Activated CD4-positive, alpha-beta T cell treated with anti-CD3 and anti-CD28 coated beads, Interleukin-2, amount 50 U/mL, for 1 hour (primary cell): ENCODE results near the gene ZNF317.
"Not testable (repeated sequence)": the region's sequence is repeated elsewhere in the genome, so short reads cannot be mapped to it uniquely, and the experiment has no call there.

ENCODE experiments used
- DNase-seq: peaks from one replicate; pipeline ENCODE4 v3.0.0-alpha.2; 2020

The ZNF317 gene

DNA sequence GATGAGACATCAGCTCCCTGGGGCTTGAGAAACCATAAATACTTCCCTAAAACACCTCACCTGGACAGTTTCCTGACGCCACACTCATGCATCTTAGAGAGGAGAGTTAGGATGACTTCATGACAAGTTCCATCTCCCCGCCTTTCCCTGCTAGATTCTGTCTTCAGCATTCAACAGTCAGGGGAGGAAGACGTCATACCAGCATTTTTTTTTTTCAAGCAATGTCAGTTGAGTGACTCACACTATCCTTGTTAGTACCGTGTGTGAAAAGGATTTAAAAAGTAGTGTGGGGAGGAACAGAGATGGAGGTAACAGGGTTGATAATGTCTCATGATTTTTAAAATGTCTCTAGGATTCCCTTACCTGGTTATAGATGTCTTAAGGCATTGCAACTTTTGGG lies 38.7 kb downstream of the ZNF317 start, which contains the start of gene OR7D2:
OR7D2 (plus strand) TSS at position 79 of the 400 bp plus-strand sequence. CDS start 6,803 bp downstream, outside the sequence.
- DNase-seq = no peak

GRCh38 chr19:9183000-9183399 lies 42.8 kb downstream of the ZNF317 start:
- no peak for DNase-seq

DNA sequence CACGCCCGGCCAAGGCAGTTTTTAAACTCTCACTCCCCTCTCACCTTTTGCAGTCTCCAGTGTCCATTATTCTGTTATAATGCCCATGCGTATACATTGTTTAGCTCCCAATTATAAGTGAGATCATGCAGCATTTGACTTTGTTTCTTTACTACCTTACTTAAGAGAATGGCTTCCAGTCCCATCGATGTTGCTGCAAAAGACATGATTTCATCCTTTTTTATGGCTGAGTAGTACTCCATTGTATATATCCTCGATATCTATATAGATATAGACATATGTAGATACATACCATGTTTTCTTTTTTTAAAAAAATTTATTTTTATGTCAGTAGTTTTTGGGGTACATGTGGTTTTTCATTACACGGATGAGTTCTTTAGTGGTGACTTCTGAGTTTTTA lies 47.0 kb downstream of the ZNF317 start:
- DNase-seq = no peak

DNA sequence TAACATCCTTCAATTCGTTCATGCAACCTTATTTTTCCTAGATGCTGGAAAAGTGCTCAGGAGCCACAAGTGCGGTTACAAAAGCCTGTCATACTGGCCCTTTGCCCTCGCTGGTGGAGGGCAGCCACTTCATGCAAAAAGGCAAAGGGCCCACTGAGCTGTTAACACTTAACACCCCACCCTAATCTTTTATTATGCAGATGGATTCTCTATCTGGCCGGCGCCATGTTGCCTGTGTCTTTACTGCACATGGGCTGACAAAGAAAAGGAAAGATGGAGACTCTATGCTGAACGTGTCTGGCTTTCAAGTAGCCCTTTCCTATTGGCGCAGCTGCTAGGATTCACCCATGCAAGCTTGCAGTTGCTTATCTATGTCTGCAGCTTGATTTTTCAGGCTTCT lies 49.3 kb downstream of the ZNF317 start:
- no peak for DNase-seq

DNA sequence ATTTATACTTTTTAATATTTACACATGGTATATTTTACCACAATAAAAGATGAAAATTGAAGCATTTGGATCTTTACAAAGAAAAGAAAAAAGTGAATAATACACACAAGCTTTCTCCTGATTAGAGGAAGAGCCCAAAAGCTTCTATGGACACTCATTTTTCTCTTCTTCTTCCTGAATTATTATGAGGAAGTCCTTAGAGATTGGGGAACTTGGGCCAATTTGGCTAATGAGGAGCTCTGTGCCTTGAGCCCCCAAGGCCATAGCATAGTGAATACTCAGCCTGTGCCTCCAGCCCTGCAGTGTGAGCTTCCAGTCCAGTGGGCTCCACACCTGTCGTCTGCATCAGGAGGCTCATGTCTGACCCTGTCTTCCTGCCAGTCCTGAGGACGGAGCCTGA lies 57.8 kb downstream of the ZNF317 start:
- not testable (repeated sequence) for DNase-seq

DNA sequence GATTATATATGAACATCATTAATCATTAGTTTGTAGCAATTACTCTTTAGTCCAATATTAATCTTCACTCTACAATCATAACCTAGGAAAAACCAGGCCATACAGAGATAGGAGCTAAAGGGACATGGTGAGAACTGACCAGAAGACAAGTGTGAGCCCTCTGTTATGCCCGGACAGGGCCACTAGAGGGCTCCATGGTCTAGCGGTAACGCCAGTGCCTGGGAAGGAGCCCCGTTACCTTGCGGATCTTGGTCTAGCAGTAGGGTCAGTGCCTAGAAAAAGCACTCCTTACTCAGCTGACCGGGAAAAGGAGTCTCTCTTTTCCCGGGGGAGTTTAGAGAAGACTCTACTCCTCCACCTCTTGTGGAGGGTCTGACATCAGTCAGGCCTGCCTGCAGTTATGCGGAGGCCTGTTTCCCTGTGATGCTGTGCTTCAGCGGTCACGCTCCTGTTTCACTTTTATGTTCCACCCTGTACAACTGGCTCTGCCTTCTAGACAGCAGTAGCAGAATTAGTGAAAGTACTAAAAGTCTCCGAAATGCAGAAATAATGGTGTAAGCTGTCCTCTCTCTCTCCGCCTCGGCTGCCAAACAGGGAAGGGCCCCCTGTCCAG lies 65.4 kb downstream of the ZNF317 start:
- peak; percentile 59 for DNase-seq
